ENCODE measurements around the gene SYT1.

- TF ChIP-seq CTCF (IDR thresholded peaks at IDR 0.05; ENCODE audit: low read depth, low read length) = no peak
- TF ChIP-seq MAX (IDR thresholded peaks at IDR 0.05; ENCODE audit: low read depth, low read length) = no peak
- TF ChIP-seq POLR2A (IDR thresholded peaks at IDR 0.05; ENCODE audit: extremely low read depth, insufficient read length) = no peak
Observed at GRCh38 chr12:79400481-79400880, 535.9 kb downstream of the SYT1 start.
